GM19239 (cell line): Measurements from ENCODE around the gene TGIF1.

Experiments
- DNase-seq: peaks from one replicate; pipeline ENCODE4 v3.0.0; 2011; ENCODE audit warnings: low spot score; ENCODE audit not compliant: insufficient read length
- FAIRE-seq: peaks from 2 replicates; lab custom pipeline; 2011; peaks lifted over from hg19 to GRCh38; lab: Jason Lieb, UNC

TGIF1 gene

DNA sequence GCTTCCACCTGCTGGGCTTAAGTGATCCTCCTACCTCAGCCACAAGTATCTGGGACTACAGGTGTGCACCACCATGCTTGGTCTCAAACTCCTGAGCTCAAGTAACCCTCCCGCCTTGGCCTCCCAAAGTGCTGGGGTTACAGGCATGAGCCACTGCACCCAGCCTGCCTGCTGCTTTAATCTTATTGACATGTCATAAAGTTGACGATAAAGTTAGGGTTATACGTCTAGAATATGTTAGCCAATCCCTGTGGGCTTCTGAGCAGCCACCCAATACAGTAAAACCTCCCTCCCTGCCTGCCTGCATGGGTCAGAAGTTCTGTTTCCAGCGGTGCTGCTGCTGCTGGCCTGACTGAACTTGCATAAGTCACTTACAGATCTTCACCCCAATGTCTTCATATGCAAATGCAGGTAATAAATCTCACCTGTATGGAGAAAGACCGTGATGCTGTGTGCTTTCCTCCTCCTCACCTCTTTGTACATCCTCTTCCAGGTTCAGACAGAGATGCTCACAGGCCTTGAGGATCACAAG, 30.1 kb downstream of the TGIF1 start:
- DNase-seq (no peak), FAIRE-seq (no peak)

GRCh38 chr18:3480827-3481573, 31.0 kb downstream of the TGIF1 start:
- DNase-seq, result no peak
- FAIRE-seq, result no peak

GRCh38 chr18:3481696-3482210, 31.8 kb downstream of the TGIF1 start:
- no peak for DNase-seq
- no peak for FAIRE-seq

GRCh38 chr18:3482258-3482657, 32.3 kb downstream of the TGIF1 start:
- DNase-seq, result no peak
- FAIRE-seq, result no peak

GRCh38 chr18:3485153-3486149, 35.5 kb downstream of the TGIF1 start:
- DNase-seq (no peak), FAIRE-seq (no peak)

- no peak for FAIRE-seq
- no peak for DNase-seq
Observed at GRCh38 chr18:3486512-3486911, 36.5 kb downstream of the TGIF1 start.

DNA sequence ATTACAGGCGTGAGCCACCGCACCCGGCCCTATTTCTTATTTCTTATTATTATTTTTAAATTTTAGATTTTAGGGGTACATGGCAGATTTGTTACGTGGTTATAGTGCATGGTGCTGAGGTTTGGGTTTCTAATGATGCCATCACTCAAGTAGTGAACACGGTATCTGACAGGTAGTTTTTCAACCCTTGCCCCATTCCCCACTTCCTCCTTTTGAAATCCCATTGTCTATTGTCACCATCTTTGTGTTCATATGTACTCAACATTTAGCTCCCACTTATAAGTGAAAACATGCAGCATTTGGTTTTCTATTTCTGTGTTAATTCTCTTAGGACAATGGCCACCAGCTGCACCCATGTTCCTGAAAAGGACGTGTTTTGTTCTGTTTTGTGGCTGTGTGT, 39.5 kb downstream of the TGIF1 start:
- FAIRE-seq, result no peak

GRCh38 chr18:3491981-3492555, 42.1 kb downstream of the TGIF1 start:
- FAIRE-seq, result no peak
- DNase-seq, result no peak

More for the DNA sequence above, 39.5 kb downstream of the TGIF1 start:
- no peak for DNase-seq

- DNase-seq (no peak), FAIRE-seq (no peak)
Observed at GRCh38 chr18:3492721-3493120, 42.7 kb downstream of the TGIF1 start.

DNA sequence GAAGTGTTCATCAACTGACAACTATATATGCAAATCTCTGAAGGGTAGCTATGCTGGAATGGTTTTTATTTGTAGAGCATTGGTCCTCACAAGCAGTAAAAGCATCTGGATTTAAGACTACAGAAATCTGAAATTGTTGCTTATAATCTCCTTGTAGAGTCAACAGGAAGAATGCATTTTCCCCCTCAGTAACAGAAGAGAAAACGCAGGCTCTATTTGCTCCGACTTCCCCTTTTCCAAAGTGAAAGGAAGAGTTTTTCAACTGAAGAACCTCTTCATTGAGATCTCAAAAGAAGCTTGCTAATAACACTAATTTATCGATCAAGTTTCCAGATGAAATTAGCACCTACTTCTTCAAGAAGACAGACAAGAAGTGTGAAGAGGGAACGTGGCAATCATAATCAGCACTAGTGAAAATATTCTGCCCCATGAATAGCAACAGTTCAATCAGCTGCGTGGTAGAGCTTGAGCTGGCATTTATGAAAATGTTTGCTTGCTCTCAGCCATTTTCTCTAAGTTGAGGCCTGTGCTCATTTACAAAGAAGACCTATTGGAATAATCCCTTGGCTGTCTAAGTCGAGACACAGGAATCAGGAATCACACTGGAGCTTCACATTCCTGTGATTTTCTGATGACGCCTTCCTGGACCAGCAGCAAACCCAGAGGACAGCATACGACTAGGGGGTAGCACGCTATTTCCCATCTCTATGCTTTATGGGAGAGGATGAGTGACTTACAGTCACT, 43.7 kb downstream of the TGIF1 start:
- FAIRE-seq (peak; percentile 75), DNase-seq (no peak)

- FAIRE-seq (no peak), DNase-seq (no peak)
Observed at GRCh38 chr18:3494245-3494526, 44.2 kb downstream of the TGIF1 start.

DNA sequence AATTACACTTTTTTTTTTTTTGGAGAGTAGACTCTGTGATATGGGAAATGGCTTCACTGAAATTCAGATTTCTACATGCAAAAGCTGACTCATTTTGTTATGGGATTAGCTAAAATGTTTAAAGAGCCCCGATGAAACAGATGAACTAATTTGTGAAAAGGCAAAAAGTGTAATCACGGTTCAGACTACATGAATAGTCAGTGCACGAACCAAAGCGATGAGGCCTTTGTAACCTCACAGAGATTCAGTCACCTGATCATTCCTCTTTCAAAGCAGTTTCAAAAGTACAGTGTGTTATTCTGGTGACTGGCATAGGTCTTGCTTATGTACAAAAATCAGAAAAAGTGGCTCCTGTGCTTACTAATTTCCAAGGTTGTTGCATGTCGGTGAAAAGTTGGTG, 44.6 kb downstream of the TGIF1 start:
- FAIRE-seq, result no peak
- no peak for DNase-seq

DNA sequence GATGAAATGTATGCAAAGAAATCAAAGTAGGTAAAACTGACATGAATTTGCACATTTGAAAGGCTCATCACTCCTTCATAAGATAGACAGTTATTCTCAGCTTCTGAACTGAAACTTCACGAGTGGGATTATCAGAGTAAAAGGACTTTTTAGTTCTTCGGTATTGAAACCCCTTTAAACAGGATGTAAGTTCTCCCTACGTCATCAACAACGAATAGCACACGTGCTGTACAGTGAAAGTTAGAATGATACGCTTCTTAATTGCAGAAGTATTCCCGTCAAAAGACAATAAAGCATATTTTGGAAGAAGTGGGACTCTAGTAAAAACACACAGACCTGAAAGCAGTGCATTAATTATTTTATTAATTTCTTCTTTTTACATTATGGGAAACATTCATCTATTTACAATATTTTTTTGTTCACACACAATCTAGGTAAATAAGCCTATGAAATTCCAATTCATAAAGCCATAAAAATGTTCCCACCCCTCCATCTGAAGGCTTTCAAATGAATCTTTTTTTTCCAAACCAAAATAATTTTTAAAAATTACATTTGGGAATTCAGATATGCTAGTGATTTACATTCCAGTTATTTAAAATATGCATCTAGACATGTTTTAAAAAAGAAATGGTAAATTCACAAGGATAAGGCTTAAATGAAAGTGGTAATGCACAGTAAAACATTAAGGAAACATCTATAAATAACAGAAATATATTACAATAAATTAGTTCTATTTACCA, 45.9 kb downstream of the TGIF1 start:
- no peak for FAIRE-seq

DNA sequence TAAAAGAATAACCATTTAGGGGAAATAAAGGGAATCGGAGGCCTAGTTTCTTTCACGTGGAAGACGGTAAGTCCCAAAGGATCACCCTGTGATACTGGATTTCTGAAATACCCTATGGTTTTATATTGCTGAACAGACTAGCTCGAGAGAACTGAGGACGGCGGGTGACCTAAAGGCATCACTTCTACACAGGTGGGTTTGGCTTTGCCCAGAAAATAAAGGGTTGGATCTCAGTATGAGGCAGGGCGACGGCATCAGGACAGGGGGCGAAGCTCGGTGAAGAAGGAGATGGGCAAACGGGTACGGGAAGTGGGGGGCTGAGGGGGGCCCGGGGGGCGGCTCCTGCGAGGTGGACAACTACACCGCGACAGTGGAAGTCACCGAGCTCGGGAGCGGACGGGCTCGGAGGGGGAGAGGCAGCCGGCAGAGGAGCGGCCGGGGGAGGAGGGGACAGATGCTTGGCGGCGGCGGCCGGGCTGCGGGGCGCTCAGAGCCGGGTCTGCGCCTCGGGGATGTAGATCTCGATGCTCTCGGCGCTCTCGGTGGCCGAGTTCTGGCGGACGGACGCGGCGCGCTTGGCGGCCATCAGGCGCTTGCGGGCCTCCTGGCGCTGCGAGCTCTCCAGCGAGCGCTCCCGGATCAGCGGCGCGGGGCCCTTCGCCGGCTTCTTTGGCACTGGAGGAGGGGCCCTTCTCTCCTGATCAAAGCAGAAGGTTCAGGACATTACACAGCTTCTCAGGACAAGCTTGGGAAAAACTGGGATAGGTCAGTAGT, 48.9 kb downstream of the TGIF1 start:
- DNase-seq, result no peak
- no peak for FAIRE-seq

More for the DNA sequence above, 45.9 kb downstream of the TGIF1 start:
- no peak for DNase-seq

- FAIRE-seq (no peak), DNase-seq (no peak)
Observed at GRCh38 chr18:3499501-3499900, 49.5 kb downstream of the TGIF1 start.

DNA sequence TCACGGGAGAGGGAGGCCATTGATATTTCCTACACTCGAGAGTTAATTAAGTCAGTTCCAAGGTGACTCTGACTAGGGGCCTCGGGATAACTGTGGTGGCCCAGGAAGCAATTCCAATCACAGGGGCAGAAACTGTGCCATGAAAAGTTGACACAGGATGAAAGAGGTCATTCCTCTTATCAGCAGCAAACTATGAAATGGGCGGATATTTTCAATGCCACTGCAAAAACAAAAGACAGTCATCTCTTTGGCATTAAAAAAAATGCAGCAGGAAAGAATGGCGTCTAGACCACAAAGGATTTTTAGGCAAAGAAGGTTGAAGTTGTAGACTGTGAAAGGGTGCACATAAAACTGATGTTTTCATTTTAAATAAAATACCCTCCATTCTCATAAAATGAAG, 50.0 kb downstream of the TGIF1 start:
- DNase-seq, result no peak
- FAIRE-seq, result no peak

DNA sequence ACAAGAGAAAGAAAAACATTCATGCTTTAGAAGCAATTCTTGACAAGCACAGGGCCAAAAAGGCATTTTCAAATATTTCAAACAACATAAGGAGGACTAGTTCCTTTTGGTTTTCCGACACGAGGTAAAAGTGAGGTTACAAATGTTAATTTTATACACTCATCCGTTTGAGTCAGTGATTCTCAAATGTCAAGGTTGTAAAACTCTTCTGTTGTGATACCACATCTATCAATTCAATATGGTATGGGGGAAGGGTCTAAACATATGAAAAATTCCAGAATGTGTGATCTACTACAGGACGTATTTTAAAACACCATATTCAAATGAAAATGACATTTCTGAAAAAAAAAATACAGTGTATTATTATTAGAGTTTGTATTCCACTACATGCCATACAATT, 52.7 kb downstream of the TGIF1 start:
- DNase-seq (no peak), FAIRE-seq (no peak)

DNA sequence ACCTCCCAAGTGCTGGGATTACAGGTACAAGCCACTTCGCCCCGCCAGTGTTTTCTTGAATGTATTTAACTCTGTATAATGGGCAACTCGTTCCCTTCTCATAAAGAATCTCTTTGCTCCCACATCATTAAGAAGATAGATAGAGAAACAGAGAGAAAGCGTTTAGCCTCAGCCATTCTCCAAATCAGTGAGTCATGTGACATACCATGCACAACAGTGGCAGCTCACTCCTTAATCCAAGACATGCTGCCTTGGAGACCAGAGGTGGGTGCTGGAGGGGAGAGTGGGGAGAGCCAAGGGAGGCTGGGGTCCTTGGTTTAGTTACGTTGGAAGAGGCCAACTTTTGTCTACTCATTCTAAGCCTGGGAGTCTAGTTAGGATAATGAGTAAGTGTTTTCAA, 54.7 kb downstream of the TGIF1 start:
- DNase-seq (no peak), FAIRE-seq (no peak)
